ENCODE measurements around the gene ATXN7.

The ATXN7 gene

DNA sequence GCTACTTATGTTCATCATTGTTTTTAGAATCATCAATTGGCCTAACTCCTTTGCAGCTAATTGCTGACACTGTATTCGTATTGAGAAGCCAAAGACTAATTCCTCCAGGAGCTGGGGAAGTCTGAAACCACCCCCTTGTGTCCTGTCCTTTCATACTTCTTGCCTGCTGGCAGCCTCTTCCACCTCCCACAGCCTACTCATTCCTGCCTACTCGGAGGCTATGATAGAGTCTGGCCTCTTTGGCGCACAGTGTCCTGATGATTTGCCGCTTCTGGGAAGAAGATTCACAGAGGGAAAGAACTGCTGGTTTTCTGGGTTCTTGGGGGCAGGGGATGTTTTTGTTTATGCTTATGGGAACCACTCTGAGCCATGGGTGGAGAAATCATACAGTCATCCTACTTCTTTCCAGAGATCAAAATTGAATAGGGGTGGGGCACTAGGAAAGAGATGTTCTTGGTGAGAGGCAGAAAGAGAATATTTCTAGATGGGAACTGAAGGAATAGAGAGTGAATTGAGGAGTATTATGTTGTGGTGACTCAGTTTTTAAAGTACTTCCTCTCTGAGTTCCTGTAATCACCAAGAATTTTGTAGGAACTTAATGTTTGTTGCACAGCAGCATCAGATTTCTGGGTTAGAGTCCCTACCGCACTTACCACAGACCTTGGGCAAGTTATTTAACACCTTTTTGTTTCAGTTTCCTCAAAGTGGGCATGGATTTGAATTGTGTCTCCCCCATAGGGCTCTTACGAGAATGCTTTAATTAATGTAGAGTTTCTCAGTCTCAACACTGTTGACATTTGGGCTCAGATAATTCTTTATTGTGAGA is 70.6 kb downstream of the ATXN7 start:
- DNase-seq: peak; percentile 50

DNA sequence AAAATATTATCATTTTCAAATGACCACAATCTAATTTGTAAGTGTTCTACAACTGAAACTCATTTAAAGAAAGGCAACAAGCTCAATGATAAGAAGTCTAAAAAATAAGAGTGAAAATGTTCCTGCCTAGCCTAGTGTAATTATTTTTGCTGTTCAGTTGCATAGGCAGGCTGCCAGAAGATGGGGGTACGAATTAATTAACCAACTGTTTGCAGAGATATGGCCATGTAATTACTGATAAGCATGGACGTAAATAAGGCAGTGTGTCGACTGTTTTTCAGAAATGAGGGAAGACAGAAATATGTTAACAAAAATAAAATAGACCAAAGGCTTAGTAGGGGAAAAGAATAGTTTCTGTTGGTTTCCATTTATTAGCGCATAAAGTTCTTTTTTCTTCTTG is 73.3 kb downstream of the ATXN7 start:
- DNase-seq: no peak

DNA sequence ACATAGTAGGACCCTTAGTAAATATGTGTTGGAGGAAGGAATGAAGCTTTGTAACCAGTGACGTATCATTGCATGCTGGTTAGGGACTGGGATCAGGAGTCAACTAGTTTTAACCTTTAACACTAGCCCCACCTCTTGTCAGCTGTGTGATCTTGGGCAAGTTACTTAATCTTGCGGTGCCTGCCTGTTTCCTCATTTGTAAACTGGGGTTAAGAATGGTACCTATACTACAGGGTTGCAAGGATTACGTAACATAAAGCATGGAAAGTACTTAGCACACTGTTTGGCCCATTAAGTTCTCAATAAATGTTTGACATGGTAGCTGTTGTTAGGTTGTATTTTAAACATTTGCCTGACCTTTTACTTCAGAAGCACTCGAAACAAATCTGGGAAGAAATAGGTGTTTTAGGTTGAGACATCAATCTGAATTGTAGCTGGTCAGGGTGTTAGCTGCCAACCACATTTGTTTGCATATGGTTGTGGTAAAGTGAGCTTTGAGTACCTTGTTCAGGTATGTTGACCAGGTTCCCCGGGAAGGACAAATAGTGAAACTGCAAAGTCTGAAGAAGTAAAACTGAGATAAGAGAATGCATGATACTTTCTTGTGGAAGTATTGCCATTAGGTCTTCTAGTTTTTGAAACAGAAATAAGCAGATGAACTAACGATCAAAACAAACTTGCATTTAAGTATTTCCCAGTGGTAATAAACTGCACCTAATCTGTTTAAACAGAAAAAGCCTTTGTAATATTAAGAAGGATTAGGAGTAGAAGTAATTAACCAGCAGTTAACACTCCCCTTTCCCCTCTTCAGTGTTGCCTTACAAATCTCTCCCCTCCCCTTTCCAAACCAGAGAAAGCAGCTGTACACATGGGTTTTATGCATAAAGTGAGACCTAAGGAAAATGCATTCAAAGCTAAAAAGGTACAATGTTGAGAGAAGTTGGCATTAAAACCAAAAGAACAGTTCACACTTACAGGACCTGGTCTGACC is 74.3 kb downstream of the ATXN7 start:
- no peak for DNase-seq

DNA sequence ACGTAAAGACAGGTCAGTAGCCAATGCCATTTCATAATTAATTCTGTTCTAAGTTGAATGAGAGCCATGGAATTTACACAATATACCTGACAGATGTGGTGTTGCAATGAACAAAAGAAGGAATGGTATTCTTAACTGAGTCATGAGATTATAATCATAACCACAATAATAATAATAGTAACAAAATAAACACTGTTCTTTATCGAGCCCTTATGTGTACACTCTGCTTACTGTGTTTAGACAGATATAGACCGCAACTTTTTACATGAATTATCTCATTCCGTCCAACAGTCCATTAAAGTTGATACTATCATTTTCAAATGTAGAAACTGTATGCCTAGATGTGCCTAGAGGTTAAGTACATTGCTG is 76.7 kb downstream of the ATXN7 start:
- DNase-seq: no peak

DNA sequence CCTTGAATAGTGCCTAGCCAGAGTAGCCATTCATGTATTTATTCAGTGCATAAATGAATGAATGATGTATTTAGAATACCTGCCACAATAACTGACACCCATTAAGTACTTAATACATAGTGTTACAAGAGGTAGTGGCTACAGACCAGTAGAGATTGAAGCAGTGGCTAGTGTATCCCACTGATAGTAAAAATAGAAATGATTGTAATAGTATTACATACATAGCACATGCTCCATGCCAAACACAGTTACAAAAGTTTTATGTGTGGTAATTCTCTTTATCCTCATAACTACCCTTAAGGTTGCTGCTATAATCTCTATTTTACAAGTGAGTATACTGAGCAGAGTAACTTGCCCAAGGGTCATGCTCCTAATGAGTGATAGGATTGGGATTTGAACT is 78.9 kb downstream of the ATXN7 start:
- DNase-seq: no peak

DNA sequence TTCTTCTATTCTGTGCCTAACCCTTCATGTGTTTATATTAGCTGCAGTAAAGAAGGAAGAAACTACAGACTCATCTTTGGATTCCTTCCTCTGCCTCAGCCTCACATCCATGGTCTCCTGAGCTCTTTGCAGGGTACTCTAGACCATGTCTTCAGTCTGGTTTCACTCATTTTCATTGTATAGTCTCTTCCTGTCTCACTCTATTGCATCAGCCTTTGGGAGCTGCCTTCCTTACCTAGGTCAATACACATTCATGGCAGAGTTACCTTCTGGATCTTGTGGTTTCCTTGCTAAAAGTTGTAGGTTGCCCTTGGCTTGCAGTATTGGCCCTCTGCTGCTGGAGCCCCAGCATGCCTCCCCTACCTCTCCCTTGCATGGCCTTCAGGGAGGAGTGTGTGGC is 80.0 kb downstream of the ATXN7 start:
- no peak for DNase-seq

DNA sequence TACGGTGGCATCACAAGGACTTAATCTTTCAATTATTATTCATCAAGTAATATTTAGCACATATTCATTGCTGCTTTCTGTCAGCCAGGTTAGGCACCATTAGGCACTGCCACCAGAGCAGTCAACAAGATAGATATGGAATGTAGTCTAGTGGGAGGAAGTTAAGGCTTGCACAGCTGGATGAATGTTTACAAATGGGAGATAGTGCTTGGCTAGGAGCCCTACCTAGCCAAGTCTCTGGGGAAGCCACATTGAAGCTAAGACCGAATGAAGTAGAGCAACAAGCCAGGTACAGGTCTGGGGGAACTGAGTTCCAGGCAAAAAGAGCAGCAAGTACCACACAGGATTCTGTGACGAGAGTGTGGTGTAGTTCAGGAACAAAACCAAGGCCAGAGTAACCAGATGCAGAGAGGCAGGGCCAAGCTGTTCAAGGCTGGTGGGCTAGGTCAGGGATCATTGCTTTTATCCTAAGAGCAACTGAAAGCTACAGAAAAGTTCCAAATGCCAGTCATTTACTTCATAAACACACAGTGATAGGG is 82.0 kb downstream of the ATXN7 start:
- no peak for DNase-seq

DNA sequence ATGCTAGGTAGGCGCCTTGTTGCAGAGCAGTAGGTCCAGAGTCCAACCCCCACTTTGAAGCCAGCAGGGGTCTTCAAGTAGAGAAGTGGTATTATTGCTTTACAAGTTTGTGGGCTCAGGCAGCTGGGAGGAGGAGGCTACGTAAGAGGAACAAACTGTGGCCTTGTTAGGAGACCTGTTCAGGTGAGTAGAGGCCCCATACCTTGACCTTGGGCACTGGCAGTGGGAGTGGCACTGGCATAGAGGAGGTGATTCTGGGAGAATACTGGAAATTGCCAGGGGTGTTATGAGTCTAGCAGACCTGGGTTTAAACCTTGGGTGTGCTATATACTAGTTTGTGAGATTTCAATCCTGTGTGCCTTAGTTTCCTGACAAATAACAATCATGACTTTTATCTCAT is 83.1 kb downstream of the ATXN7 start:
- no peak for DNase-seq

DNA sequence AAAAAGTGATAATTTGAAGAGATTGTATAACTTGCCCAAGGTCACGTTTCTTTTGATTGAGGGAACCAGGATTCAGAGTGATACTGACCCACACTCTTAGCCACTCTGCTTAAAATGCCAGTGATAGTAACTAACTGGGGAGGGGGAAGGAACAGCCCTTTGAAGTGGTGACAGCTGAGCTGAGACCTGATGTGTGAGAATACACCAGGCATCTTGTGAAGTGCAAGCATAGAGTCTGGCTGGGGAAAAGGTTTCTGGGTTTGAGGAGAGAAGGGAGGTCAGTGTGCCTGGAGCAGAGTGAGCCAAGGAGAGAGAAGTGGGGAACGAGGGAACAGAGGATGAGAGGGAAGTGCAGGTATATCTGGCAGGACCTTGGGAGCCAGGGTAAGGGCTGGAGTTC is 83.9 kb downstream of the ATXN7 start:
- no peak for DNase-seq

DNA sequence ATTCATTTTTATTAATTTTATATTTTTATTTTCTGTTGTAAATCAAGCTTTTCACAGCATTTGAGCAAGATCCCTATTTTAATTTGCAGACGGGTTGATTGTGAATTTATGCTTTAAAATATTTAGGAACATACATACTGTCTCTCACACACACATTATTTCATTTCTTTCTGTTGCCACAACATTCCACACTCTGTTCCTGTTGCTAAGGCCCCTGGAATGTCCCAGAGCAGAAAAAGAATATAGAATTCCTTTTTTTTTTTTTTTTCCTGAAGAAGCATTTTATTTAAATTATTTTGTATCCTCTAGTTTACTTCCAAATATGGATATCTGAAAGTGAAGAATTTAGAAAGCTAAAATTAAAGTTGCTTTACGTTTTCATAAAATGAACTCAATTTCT is 85.3 kb downstream of the ATXN7 start:
- no peak for DNase-seq

DNA sequence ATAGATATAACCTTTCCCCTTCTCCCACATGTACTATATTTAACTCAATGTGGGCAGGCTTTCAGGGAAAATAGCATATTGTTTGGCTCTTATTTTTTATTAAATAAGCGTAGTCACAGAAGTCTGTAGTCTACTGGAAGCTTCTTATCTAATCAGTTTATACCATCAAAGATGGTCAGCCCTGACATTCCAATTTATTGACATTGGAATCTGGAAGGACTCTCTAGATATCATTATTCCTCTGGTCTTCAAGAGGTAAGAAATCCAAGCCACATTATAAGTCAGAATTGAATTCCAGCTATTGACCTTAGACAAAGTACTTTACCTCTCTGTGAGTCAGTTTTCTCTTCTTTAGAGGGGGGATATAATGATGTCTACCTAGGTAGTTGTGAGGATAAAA is 87.0 kb downstream of the ATXN7 start:
- DNase-seq: no peak

DNA sequence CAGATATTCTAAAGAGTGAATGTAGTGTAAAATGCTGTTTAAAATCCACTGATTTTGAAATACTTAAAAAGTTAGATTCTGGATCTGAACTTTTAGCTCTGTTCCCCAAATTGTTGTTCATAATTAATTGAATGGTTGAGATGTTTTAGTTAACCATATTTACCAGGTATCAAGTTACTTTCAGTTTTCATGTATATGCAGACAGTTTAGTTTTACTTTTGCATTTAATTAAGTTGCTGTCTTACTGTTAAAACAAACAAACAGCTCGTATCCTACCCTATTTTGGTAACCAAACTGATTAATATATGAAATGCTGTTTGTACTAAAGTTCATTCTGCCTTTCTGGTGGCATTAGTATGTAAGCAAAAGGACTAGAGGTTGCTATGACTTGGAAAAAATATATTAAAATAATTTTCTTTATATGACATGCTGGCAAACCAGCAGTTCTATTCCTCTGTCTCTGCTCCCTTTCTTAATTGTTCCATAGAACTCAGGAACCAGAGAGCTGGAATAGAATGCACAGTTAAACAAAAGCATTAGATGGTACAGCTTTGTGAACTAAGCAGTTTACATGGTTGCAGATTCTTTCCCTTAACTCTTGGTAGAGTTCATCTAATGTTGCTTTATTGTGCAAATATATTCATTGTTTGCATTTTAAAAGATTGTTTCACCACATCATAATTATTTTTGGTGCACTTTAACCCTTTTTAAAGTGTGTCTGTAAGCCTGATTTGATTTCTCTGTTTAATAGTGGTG is 88.0 kb downstream of the ATXN7 start:
- no peak for DNase-seq

DNA sequence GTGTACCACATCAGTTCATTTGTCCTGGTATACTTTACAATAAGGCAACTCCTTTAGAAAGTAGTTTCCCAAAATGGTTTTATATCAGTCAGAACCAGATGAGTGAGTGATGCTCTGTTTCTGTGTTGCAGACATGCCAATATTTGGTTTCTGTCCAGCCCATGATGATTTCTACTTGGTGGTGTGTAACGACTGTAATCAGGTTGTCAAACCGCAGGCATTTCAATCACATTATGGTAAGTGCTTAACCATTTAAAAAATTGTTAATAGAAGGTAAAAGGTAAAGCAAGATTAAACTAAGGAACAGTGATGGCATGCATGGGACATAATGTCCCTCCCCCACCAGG is 88.6 kb downstream of the ATXN7 start:
- DNase-seq: no peak

DNA sequence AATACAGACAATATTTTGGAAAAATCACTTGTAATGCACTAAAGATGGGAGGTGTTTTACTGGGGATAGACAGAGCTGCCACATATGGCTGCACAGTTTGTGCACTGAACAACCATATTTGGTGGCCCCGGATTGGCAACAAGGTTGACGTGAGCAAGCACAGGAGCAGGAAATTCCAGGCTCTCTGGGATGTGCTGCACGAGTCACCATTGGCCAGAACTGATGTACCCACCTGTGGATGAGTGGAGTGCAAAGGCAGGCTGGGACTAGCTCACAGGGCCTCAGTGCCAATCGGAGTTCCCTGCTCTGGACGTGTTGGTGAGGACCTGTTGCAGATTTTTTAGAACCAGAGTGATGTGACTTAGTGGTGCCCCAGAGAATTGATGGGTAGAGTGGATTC is 90.5 kb downstream of the ATXN7 start:
- no peak for DNase-seq

DNA sequence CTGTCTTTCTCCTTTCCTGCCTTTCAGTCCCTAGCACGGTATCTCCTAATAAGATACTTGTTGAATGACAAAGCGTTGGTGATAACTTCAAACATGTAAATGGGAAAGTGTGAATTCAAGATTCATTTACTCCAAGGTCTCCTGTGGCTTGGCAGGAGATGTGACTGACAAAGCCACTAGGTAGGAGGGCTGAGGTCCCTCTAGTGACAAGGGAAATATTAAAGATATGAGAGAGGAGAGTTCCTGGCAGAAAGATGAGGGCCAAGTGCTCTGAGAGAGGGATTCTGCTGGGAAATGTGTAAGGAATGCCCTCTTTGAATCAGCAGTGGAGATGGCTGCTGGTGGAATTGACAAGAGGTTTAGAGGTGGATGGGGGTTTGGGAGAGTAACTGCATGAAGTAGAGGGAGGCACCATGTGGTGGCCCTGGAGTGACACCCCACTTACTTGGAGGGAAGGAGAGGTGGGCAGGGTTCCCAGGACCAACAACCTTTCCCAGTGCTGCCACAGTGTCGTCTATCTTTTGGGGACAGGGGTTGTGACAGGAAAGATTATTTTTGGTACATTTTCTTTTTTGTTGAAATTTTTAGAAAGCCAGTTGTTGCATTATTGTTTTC is 91.5 kb downstream of the ATXN7 start:
- no peak for DNase-seq

DNA sequence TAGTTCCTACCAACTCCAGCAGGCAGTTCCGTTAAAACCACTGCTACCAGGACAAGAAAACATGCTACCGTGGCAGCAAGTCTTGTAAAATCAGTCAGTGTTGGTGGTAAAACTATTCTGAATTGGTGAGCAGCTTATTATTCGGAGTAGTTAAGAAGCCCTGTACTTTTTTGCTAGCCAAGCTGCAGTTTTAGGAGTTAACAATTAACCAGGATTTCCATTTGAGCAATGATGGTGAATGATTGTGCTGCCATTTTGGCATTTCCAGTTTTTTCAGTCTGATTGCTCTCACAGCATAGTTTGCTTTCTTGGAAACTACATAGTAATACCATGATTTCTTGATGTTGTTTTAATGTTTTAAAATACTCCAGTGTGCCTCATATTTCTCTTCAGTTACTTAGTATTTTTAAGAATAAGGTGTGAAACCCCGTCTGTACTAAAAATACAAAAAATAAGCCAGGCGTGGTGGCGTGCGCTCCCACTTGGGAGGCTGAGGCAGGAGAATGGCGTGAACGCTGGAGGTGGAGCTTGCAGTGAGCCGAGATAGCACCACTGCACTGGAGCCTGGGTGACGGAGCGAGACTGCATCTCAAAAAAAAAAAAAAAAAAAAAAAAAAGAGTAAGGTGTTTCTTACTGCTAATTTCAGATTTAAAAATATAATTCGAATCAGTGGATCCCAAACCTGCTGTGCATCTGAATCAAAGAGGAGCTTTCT is 92.3 kb downstream of the ATXN7 start:
- no peak for DNase-seq

DNA sequence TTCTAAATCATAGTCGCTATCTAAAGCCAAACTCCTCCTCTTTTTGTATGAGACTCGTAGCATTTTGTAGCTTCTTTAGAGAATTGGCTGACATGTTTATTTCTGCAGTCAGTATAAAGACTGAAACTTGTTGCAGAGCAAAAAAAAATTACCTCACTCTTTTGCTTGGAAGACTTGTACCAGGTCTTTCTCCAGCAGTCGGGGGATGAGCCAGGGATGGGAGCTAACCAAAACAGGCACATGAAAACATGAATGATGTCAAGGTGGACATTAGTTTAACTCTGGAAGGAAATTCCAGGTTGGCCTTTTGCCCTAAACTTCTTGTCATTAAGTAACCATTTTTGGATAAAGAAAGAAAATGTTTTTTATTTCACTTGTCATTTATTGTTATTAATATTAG is 95.5 kb downstream of the ATXN7 start:
- DNase-seq: no peak

DNA sequence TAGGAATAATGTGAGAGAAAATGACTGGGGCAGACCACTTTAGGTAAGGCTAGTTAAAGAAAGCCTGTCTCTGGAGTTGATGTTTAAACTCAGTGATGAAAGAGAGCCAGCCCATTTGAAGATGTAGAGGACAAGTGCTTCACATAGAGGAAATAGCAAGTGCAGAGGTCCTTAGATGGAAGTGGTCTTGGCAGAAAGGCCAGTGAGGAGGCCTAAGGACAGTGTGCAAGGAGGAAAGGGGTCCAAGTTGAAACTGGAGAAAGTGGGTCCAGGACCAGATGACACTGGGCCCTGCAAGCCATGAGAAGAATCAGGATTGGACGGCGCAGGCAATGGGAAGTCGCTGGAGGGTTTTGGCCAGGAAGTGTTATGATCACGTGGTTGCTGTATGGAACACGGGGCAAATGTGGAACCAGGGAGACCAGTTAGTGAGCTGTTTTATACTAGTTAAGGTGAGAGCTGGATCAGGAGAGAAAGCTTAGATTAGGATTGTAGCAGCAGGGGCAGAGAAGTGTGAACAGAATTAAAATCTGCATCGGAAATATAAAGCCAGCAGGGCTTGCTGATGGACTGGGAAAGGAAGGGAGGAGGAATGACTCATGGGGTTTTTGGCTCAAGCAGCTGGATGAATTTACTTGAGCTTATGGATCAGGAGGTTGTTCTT is 96.5 kb downstream of the ATXN7 start:
- DNase-seq: no peak

DNA sequence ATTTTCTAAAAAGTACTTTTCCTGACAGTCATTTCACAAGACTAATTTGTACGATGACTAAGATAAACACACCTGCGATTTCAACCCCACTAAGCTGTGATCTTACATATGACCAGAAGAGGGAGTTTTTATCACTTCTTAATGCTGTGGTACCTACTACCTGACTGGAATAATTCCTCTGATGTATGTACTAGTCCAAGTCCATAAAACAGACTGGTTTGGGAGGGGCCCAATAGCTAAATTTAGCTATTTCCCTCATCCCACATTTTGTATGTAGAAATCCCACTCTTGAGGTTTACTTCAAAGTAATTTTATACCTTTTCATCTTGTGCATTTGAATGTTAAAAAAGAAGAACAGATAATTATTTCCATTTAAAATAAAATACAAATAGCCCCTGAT is 98.2 kb downstream of the ATXN7 start:
- peak; percentile 61 for DNase-seq

DNA sequence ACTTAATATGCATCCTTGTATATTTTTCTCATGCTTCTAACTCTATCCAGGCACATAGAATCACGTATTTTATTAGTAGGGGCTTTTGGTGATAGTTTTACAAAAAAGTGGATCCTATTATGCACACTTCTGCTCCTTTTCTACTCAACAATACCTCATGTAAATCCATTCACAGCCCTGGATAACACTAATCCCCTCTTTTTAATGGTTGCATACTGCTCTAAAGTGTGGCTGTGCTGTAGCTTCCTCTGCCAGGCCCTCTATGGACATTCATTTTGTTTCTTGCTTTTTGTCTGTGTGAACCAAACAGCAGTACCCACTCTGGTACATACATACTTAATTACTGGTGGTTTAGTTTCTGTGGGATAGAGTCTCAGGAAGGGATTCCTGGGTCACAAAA is 99.8 kb downstream of the ATXN7 start:
- DNase-seq: no peak
